ENCODE results near the gene RASSF5.

- TF ChIP-seq CTCF (IDR thresholded peaks at IDR 0.05; ENCODE audit: low read depth, low read length) (no peak), EZH2phosphoT487 (IDR thresholded peaks at IDR 0.05; ENCODE audit: low read depth) (no peak)
Measured at GRCh38 chr1:206534552-206534951, 27.2 kb downstream of the RASSF5 start.
